Glutamatergic neuron (in vitro differentiated cells): ENCODE measurements around the gene TMEM116. TPM values are rescaled to one million over a fixed set of nuclear protein-coding genes. Genes with fewer than 3 reads are reported as not detected.

ENCODE experiments used
- DNase-seq: peaks from one replicate; pipeline ENCODE4 v3.0.0; 2022
- H3K27ac Mint-ChIP-seq: one replicate; pipeline ENCODE4 v1.8.0; 2020; ENCODE audit warnings: mild to moderate bottlenecking, mixed read lengths, inconsistent platforms; ENCODE audit not compliant: unreplicated experiment
- H3K27me3 Mint-ChIP-seq: one replicate; pipeline ENCODE4 v1.8.0; 2020; ENCODE audit warnings: mild to moderate bottlenecking, moderate library complexity, mixed read lengths, inconsistent platforms; ENCODE audit not compliant: unreplicated experiment
- H3K36me3 Mint-ChIP-seq: one replicate; pipeline ENCODE4 v1.8.0; 2020; ENCODE audit warnings: mild to moderate bottlenecking, mixed read lengths, inconsistent platforms; ENCODE audit not compliant: unreplicated experiment
- H3K4me1 Mint-ChIP-seq: one replicate; pipeline ENCODE4 v1.8.0; 2020; ENCODE audit warnings: mild to moderate bottlenecking, low read depth, mixed read lengths, inconsistent platforms; ENCODE audit not compliant: unreplicated experiment
- H3K4me3 Mint-ChIP-seq: one replicate; pipeline ENCODE4 v1.8.0; 2020; ENCODE audit warnings: mild to moderate bottlenecking, mixed read lengths, inconsistent platforms; ENCODE audit not compliant: unreplicated experiment
- H3K9me3 Mint-ChIP-seq: one replicate; pipeline ENCODE4 v1.8.0; 2020; ENCODE audit warnings: mild to moderate bottlenecking, moderate library complexity, mixed read lengths, inconsistent platforms; ENCODE audit not compliant: unreplicated experiment
- CTCF ChIP-seq: fragments of 200-600 bp; sonication (generic); IDR thresholded peaks from one replicate; pipeline ENCODE4 v1.5.0; 2021; ENCODE audit not compliant: partially characterized antibody, unreplicated experiment
- total RNA-seq: library from RNA; stranded (reverse); fragmentation: NEBNext Ultra II Directional; extraction: Animal tissue kit (Norgen Biotek cat#: 25700); gene quantifications from one replicate; pipeline ENCODE4 v1.2.1, GENCODE V29; 2021; ENCODE audit not compliant: unreplicated experiment

TMEM116 gene
- total RNA-seq, 1 donor from 2014 or later, result 9.7 TPM

DNA sequence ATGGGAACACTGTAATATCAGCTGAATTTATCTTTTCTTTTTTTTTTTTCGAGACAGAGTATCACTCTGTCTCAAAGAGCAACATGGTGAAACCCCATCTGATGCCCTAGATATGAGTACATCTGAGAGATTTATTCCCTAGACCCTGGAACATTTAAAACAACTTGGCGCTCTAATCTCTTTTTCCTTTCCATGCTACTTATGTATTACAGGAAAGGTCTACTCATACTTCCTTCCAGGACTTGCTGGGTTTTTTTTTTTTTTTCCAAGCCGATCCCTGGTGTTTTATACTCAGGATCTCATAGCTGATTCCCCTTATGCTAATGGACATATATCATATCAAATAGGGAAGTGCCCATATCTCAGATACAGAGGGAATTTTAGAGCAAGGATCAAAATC is 87.8 kb downstream of the TMEM116 start:
- DNase-seq, result no peak
- H3K4me1 Mint-ChIP-seq, result no peaks in the 10 kb centered on the region
- H3K4me3 Mint-ChIP-seq, result no peak overlapping the region
- H3K36me3 Mint-ChIP-seq, result no peaks in the 10 kb centered on the region
- no peaks in the 10 kb centered on the region for H3K27me3 Mint-ChIP-seq
- H3K9me3 Mint-ChIP-seq, result peaks cover 2% of the 10 kb centered on the region
- TF ChIP-seq CTCF, result no peak
- H3K27ac Mint-ChIP-seq, result no peak overlapping the region

- Mint-ChIP-seq H3K4me1 (no peaks in the 10 kb centered on the region), H3K27ac (no peak overlapping the region), H3K36me3 (peaks cover 30% of the 10 kb centered on the region), H3K4me3 (no peak overlapping the region), H3K27me3 (peaks cover 2% of the 10 kb centered on the region), H3K9me3 (peaks cover 13% of the 10 kb centered on the region)
- no peak for TF ChIP-seq CTCF
- DNase-seq, result no peak
Measured at GRCh38 chr12:111907740-111908139, 105.2 kb downstream of the TMEM116 start.

DNA sequence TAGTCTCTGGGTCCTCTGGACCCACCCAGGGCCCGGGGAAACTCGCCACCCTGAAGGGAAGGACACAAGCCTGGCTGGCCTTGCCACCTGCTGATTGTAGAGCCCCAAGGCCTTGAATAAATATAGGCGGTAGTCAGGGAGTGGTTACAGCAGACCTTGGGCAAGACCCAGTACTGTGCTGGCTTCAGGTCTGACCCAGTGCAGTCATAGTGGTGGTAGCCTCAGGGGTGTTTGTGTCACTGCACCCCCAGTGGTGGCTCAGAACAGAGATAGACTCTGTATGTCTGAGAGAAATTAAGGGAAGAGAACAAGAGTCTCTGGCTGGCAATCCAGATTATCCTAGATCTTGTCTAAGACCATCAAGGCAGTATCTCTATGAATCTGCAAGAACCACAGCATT is 107.5 kb downstream of the TMEM116 start:
- H3K27me3 Mint-ChIP-seq, result peaks cover 2% of the 10 kb centered on the region
- TF ChIP-seq CTCF, result no peak
- DNase-seq, result no peak
- no peak overlapping the region for H3K4me3 Mint-ChIP-seq
- no peak overlapping the region for H3K27ac Mint-ChIP-seq
- H3K4me1 Mint-ChIP-seq, result no peaks in the 10 kb centered on the region
- H3K36me3 Mint-ChIP-seq, result peaks cover 39% of the 10 kb centered on the region
- H3K9me3 Mint-ChIP-seq, result peaks cover 13% of the 10 kb centered on the region

DNA sequence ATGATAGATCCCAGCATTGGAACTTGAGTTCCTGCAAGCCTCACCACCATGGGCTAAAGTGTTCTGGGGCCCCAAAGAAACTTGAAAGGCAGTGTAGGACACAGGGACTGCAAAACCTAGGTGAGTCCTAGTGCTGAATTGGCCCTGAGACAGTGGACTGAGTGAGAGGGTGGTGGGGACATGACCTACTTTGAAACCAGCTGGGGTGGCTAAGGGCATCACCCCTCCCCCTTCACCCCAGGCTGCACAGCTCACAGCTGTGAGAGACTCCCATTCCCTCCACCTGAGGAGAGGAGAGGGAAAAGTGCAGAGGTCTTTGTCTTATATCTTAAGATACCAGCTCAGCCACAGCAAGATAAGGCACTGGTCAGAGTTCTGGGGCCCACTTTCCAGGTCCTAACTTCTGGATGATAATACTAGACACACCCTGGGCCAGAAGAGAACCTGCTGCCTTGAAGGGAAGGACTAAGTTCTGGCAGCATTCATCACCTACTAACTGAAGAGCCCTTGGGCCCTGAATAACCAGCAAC is 108.5 kb downstream of the TMEM116 start:
- peaks cover 13% of the 10 kb centered on the region for H3K9me3 Mint-ChIP-seq
- no peak overlapping the region for H3K4me3 Mint-ChIP-seq
- no peak for DNase-seq
- H3K27ac Mint-ChIP-seq, result no peak overlapping the region
- H3K4me1 Mint-ChIP-seq, result no peaks in the 10 kb centered on the region
- peaks cover 2% of the 10 kb centered on the region for H3K27me3 Mint-ChIP-seq
- no peak for TF ChIP-seq CTCF
- H3K36me3 Mint-ChIP-seq, result peaks cover 43% of the 10 kb centered on the region

GRCh38 chr12:111901182-111901581 is 111.8 kb downstream of the TMEM116 start:
- Mint-ChIP-seq H3K36me3 (peaks cover 31% of the 10 kb centered on the region), H3K9me3 (peaks cover 7% of the 10 kb centered on the region), H3K4me3 (no peak overlapping the region), H3K4me1 (no peaks in the 10 kb centered on the region), H3K27ac (no peak overlapping the region), H3K27me3 (peaks cover under 1% of the 10 kb centered on the region)
- no peak for TF ChIP-seq CTCF
- DNase-seq, result no peak
